GM04504 (cell line): ENCODE measurements around the gene FOXP1.
A peak's percentile ranks its signal among the peaks of the same experiment; 100 is the strongest.

Experiments used
- DNase-seq: peaks from one replicate; pipeline ENCODE4 v3.0.0-alpha.2; 2012; ENCODE audit warnings: low read depth

FOXP1 gene

GRCh38 chr3:71102111-71102983 is 481.2 kb downstream of the FOXP1 start:
- DNase-seq: peak; percentile 92

GRCh38 chr3:71101626-71102025 is 481.9 kb downstream of the FOXP1 start:
- no peak for DNase-seq

GRCh38 chr3:71101014-71101413 is 482.5 kb downstream of the FOXP1 start:
- DNase-seq: no peak

- DNase-seq: no peak
Observed at GRCh38 chr3:71099997-71100719, 483.4 kb downstream of the FOXP1 start.

- no peak for DNase-seq
Observed at GRCh38 chr3:71097557-71097956, 486.0 kb downstream of the FOXP1 start.

GRCh38 chr3:71095511-71096291 is 487.8 kb downstream of the FOXP1 start:
- DNase-seq: no peak

- no peak for DNase-seq
Observed at GRCh38 chr3:71094658-71095209, 488.8 kb downstream of the FOXP1 start.

- DNase-seq: no peak
Observed at GRCh38 chr3:71092665-71093064, 490.9 kb downstream of the FOXP1 start.

GRCh38 chr3:71090207-71090606 is 493.3 kb downstream of the FOXP1 start:
- DNase-seq: no peak

- DNase-seq: no peak
Observed at GRCh38 chr3:71089271-71089847, 494.2 kb downstream of the FOXP1 start.

- DNase-seq: no peak
Observed at GRCh38 chr3:71088742-71089141, 494.8 kb downstream of the FOXP1 start.

- no peak for DNase-seq
Observed at GRCh38 chr3:71088019-71088708, 495.4 kb downstream of the FOXP1 start.

GRCh38 chr3:71087143-71088018 is 496.1 kb downstream of the FOXP1 start:
- DNase-seq: no peak

- no peak for DNase-seq
Observed at GRCh38 chr3:71086777-71087142, 496.8 kb downstream of the FOXP1 start.

GRCh38 chr3:71083726-71084131 is 499.8 kb downstream of the FOXP1 start:
- DNase-seq: no peak

GRCh38 chr3:71082833-71083232 is 500.7 kb downstream of the FOXP1 start:
- no peak for DNase-seq

- DNase-seq: no peak
Observed at GRCh38 chr3:71080517-71081083, 502.9 kb downstream of the FOXP1 start.

- no peak for DNase-seq
Observed at GRCh38 chr3:71078723-71079525, 504.6 kb downstream of the FOXP1 start.

- DNase-seq: no peak
Observed at GRCh38 chr3:71078199-71078598, 505.3 kb downstream of the FOXP1 start.
